MCF 10A (cell line): Measurements from ENCODE around the gene ZNF235. TPM values are rescaled to one million over a fixed set of nuclear protein-coding genes. Genes with fewer than 3 reads are reported as not detected.

ENCODE experiments used
- BruUV-seq: library from RNA; stranded (reverse); fragments of 400-500 nt; replicated peaks from 2 replicates; lab custom pipeline; 2021; lab: Mats Ljungman, UMichigan
- CTCF ChIA-PET: fragments of 300-600 bp; sonication (Branson Sonifier 250); formaldehyde crosslinking; extraction: SDS; loops from one replicate; lab custom pipeline; 2021; ENCODE audit warnings: antibody characterized with exemption, inconsistent platforms; lab: Yijun Ruan, JAX
- POLR2A ChIA-PET: fragments of 300-600, 350-650 bp; sonication (Branson Sonifier 250); formaldehyde crosslinking; extraction: SDS; loops from one replicate; lab custom pipeline; 2020; ENCODE audit warnings: antibody characterized with exemption, inconsistent platforms; lab: Yijun Ruan, JAX
- DNase-seq: peaks from one replicate; pipeline ENCODE4 v3.0.0-alpha.2; 2018; ENCODE audit not compliant: unreplicated experiment
- H3K27ac Mint-ChIP-seq: one replicate; pipeline ENCODE4 v1.8.0; 2022; ENCODE audit warnings: mild to moderate bottlenecking, low read depth, mixed read lengths; ENCODE audit not compliant: unreplicated experiment
- H3K27me3 Mint-ChIP-seq: one replicate; pipeline ENCODE4 v1.8.0; 2022; ENCODE audit warnings: mixed read lengths; ENCODE audit not compliant: insufficient read depth, unreplicated experiment
- H3K36me3 Mint-ChIP-seq: one replicate; pipeline ENCODE4 v1.8.0; 2022; ENCODE audit warnings: mild to moderate bottlenecking, moderate library complexity, mixed read lengths; ENCODE audit not compliant: insufficient read depth, unreplicated experiment
- H3K4me1 Mint-ChIP-seq: one replicate; pipeline ENCODE4 v1.8.0; 2022; ENCODE audit warnings: mixed read lengths; ENCODE audit not compliant: insufficient read depth, unreplicated experiment
- H3K4me3 Mint-ChIP-seq: one replicate; pipeline ENCODE4 v1.8.0; 2022; ENCODE audit warnings: mild to moderate bottlenecking, moderate library complexity, mixed read lengths; ENCODE audit not compliant: unreplicated experiment
- H3K9me3 Mint-ChIP-seq: one replicate; pipeline ENCODE4 v1.8.0; 2022; ENCODE audit warnings: mixed read lengths; ENCODE audit not compliant: unreplicated experiment
- CTCF ChIP-seq: fragments of 200-600 bp; IDR thresholded peaks from one replicate; pipeline ENCODE4 v1.8.0; 2022; ENCODE audit warnings: antibody characterized with exemption, mild to moderate bottlenecking; ENCODE audit not compliant: unreplicated experiment
- intact Hi-C: fragments of 100-400 bp; cut with micrococcal nuclease; formaldehyde crosslinking; loops from 2 replicates; pipeline ENCODE4 v1.14.1; 2022
- total RNA-seq: library from RNA; stranded (reverse); gene quantifications from 2 replicates; pipeline ENCODE4 v1.2.3, GENCODE V29; 2022

ZNF235 gene
- total RNA-seq, 1 experiment from 2014 or later: 2.7 TPM

GRCh38 chr19:44303976-44304568, 753 bp downstream of the ZNF235 start:
- ChIA-PET CTCF (interaction anchor here (1.1 kb wide), 1 partner anchor 52 kb away, joined by 3 read pairs; no protein-coding TSS in a partner anchor), POLR2A (interaction anchor here (1.2 to 2.6 kb wide), 11 partner anchors 11 to 196 kb away, joined by 3 to 26 read pairs (median 4); partner anchors contain the start of genes ZNF112, ZNF180, ZNF225 and ZNF226)
- peak overlapping the region; percentile 64 for H3K27ac Mint-ChIP-seq
- intact Hi-C loops: loop anchor here (1.0 to 2.0 kb wide), 3 partner anchors 53 to 191 kb away; partner anchors contain the start of genes ZNF112, ZNF225 and ZNF227
- no peaks in the 10 kb centered on the region for H3K9me3 Mint-ChIP-seq
- peak overlapping the region; percentile 90 for H3K4me3 Mint-ChIP-seq
- no peak for TF ChIP-seq CTCF
- no peaks in the 10 kb centered on the region for H3K27me3 Mint-ChIP-seq
- H3K4me1 Mint-ChIP-seq: peaks cover 4% of the 10 kb centered on the region
- no peak for DNase-seq
- peaks cover 24% of the 10 kb centered on the region for H3K36me3 Mint-ChIP-seq
- no TSS peak for BruUV-seq

GRCh38 chr19:44303320-44303719, 1.5 kb downstream of the ZNF235 start:
- no peak for DNase-seq
- BruUV-seq: no TSS peak
- CTCF ChIA-PET: interaction anchor here (1.1 kb wide), 1 partner anchor 51 kb away, joined by 3 read pairs; no protein-coding TSS in a partner anchor
- Mint-ChIP-seq H3K4me3 (peak overlapping the region; percentile 90), H3K27ac (no peak overlapping the region), H3K27me3 (no peaks in the 10 kb centered on the region), H3K4me1 (peaks cover 4% of the 10 kb centered on the region), H3K36me3 (peaks cover 31% of the 10 kb centered on the region), H3K9me3 (no peaks in the 10 kb centered on the region)
- POLR2A ChIA-PET: interaction anchor here (1.2 to 2.6 kb wide), 6 partner anchors 10 to 139 kb away, joined by 4 to 26 read pairs (median 13); partner anchors contain the start of genes ZNF112, ZNF226 and ZNF227
- intact Hi-C loops: no loop called here
- TF ChIP-seq CTCF: no peak

GRCh38 chr19:44284968-44285367, 19.9 kb downstream of the ZNF235 start:
- Mint-ChIP-seq H3K27me3 (no peaks in the 10 kb centered on the region), H3K4me1 (no peaks in the 10 kb centered on the region), H3K36me3 (peaks cover 6% of the 10 kb centered on the region), H3K9me3 (peaks cover 12% of the 10 kb centered on the region), H3K27ac (no peak overlapping the region), H3K4me3 (no peak overlapping the region)
- CTCF ChIA-PET: interaction anchor here (0.7 to 1.3 kb wide), 2 partner anchors 17 to 23 kb away, joined by 3 read pairs; no protein-coding TSS in a partner anchor
- intact Hi-C loops: no loop called here
- no peak for TF ChIP-seq CTCF
- DNase-seq: no peak
- BruUV-seq: no TSS peak
- POLR2A ChIA-PET: interaction anchor here (0.6 kb wide), 1 partner anchor 329 kb away, joined by 3 read pairs; no protein-coding TSS in a partner anchor

GRCh38 chr19:44282846-44283245, 22.0 kb downstream of the ZNF235 start:
- no peaks in the 10 kb centered on the region for H3K36me3 Mint-ChIP-seq
- no peak overlapping the region for H3K4me3 Mint-ChIP-seq

More at GRCh38 chr19:44282846-44283245, 22.0 kb downstream of the ZNF235 start:
- H3K9me3 Mint-ChIP-seq: peaks cover 17% of the 10 kb centered on the region
- BruUV-seq: no TSS peak
- ChIA-PET POLR2A (no interaction called here), CTCF (interaction anchor here (0.6 kb wide), 1 partner anchor 151 kb away, joined by 3 read pairs; no protein-coding TSS in a partner anchor)
- H3K4me1 Mint-ChIP-seq: no peaks in the 10 kb centered on the region
- intact Hi-C loops: no loop called here
- H3K27ac Mint-ChIP-seq: no peak overlapping the region
- no peak for TF ChIP-seq CTCF
- DNase-seq: no peak
- H3K27me3 Mint-ChIP-seq: no peaks in the 10 kb centered on the region
